HUES48 (cell line): ENCODE results near the gene BLZF1.
"Not testable (repeated sequence)": the region's sequence is repeated elsewhere in the genome, so short reads cannot be mapped to it uniquely, and the experiment has no call there.

ENCODE experiments used
- H3K27ac ChIP-seq: one replicate; pipeline ENCODE4 v1.7.0; 2013; ENCODE audit warnings: low read depth, low read length, inconsistent platforms
- H3K27me3 ChIP-seq: 2 replicates; pipeline ENCODE4 v1.6.1; 2013; ENCODE audit warnings: mild to moderate bottlenecking, low read length; ENCODE audit not compliant: control insufficient read depth, insufficient read depth
- H3K36me3 ChIP-seq: 2 replicates; pipeline ENCODE4 v1.6.1; 2013; ENCODE audit warnings: low read length; ENCODE audit not compliant: control insufficient read depth, insufficient read depth
- H3K4me1 ChIP-seq: 2 replicates; pipeline ENCODE4 v1.6.1; 2013; ENCODE audit warnings: mild to moderate bottlenecking, low read length; ENCODE audit not compliant: control insufficient read depth, insufficient read depth
- H3K4me3 ChIP-seq: 2 replicates; pipeline ENCODE4 v1.5.1; 2013; ENCODE audit warnings: mild to moderate bottlenecking, low read depth, low read length
- H3K9ac ChIP-seq: 2 replicates; pipeline ENCODE4 v1.6.1; 2013; ENCODE audit warnings: mild to moderate bottlenecking, low read depth, low read length, moderate library complexity
- H3K9me3 ChIP-seq: 2 replicates; pipeline ENCODE4 v1.6.1; 2013; ENCODE audit warnings: low read length; ENCODE audit not compliant: control insufficient read depth, insufficient read depth

Gene BLZF1

DNA sequence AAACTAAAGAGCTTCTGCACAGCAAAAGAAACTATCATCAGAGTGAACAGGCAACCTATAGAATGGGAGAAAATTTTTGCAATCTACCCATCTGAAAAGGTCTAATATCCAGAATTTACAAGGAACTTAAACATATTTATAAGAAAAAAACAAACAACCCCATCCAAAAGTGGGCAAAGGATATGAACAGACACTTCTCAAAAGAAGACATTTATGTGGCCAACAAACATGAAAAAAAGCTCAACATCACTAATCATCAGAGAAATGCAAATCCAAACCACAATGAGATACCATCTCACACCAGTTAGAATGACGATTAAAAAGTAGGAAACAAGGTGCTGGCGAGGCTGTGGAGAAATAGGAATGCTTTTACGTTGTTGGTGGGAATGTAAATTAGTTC lies 33.3 kb upstream of the BLZF1 start:
- H3K36me3 ChIP-seq, H3K4me1 ChIP-seq, H3K27ac ChIP-seq, H3K27me3 ChIP-seq, H3K4me3 ChIP-seq, H3K9ac ChIP-seq, H3K9me3 ChIP-seq: not testable (repeated sequence)

DNA sequence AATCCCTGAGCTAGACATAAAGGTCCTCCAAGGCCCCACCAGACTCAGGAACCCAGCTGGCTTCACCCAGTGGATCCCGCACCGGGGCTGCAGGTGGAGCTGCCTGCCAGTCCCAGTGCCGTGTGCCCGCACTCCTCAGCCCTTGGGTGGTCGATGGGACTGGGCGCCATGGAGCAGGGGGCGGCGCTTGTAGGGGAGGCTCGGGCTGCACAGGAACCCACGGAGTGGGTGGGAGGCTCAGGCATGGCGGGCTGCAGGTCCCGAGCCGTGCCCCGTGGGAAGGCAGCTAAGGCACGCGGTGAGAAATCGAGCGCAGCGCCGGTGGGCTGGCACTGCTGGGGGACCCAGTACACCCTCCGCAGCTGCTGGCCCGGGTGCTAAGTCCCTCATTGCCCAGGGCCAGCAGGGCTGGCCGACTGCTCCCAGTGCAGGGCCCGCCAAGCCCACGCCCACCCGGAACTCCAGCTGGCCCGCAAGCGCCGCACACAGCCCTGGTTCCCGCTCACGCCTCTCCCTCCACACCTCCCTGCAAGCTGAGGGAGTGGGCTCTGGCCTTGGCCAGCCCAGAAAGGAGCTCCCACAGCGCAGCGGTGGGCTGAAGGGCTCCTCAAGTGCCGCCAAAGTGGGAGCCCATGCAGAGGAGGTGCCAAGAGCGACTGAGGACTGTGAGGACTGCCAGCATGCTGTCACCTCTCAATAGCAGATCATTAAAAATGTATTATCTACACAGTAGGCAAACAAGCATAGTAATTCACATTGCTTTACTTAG lies 30.9 kb upstream of the BLZF1 start:
- H3K4me1 ChIP-seq, H3K4me3 ChIP-seq, H3K9ac ChIP-seq, H3K36me3 ChIP-seq, H3K27me3 ChIP-seq, H3K27ac ChIP-seq, H3K9me3 ChIP-seq: not testable (repeated sequence)

DNA sequence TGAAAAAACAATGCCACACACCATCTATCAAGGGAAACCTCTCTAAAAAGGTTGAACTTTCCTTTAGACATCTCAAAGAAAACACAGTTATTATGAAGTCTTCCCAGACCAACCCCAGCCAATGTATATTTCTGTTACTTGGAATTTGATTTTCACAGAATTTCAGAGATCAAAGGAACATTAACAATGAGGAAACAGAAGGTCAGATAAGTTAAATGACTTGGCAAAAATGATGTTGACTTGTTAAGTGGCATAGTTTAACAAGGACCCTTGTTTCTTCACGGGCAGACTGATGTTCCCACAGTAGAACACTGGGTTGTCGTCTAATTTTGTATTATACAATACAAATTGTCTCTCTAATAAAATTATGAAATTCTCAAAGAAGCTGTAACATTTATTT lies 29.4 kb upstream of the BLZF1 start:
- H3K27ac ChIP-seq = no peak overlapping the region
- H3K4me1 ChIP-seq = no peaks in the 10 kb centered on the region
- H3K9ac ChIP-seq = no peak overlapping the region
- H3K36me3 ChIP-seq = no peaks in the 10 kb centered on the region
- no peak overlapping the region for H3K4me3 ChIP-seq
- no peaks in the 10 kb centered on the region for H3K27me3 ChIP-seq
- H3K9me3 ChIP-seq = peaks cover 9% of the 10 kb centered on the region

GRCh38 chr1:169339773-169340172 lies 28.2 kb upstream of the BLZF1 start:
- Histone ChIP-seq H3K9ac (no peak overlapping the region), H3K4me1 (no peaks in the 10 kb centered on the region), H3K4me3 (no peak overlapping the region), H3K36me3 (no peaks in the 10 kb centered on the region), H3K27me3 (no peaks in the 10 kb centered on the region), H3K27ac (no peak overlapping the region), H3K9me3 (peaks cover 9% of the 10 kb centered on the region)

DNA sequence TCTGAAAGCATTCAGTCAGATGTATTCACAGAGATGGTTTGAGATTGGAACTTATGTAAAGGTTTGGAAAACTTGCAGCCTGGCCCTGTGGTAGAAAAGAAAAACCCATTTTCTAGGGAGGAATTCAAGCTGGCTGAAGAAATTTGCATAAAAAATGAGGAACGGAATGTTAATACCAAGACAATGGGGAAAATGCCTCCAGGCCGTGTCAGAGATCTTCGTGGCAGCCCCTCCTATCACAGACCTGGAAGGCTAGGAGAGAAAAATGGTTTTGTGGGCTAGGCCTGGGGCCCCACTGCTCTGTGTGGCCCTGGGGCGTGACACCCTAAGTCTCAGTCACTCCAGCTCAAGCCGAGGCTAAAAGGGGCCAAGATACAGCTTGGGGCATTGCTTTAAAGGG lies 27.1 kb upstream of the BLZF1 start:
- H3K4me3 ChIP-seq = no peak overlapping the region
- peak overlapping the region; percentile 47 for H3K27ac ChIP-seq
- no peaks in the 10 kb centered on the region for H3K4me1 ChIP-seq
- H3K9ac ChIP-seq = no peak overlapping the region
- peaks cover 9% of the 10 kb centered on the region for H3K9me3 ChIP-seq
- H3K27me3 ChIP-seq = no peaks in the 10 kb centered on the region
- H3K36me3 ChIP-seq = no peaks in the 10 kb centered on the region

DNA sequence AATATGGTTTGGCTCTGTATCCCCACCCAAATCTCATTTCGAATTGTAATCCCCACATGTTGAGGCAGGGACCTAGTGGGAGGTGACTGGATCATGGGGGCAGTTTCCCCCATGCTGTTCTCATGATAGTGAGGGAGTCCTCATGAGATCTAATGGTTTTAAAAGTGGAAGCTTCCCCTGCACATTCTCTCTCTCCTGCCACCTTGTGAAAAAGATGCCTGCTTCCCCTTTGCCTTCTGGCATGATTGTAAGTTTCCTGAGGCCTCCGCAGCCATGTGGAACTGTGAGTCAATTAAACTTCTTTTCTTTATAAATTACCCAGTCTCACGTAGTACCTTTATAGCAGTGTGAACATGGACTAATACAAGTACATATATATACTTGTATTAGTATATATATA lies 25.9 kb upstream of the BLZF1 start:
- not testable (repeated sequence) for H3K4me3 ChIP-seq, H3K9me3 ChIP-seq, H3K27me3 ChIP-seq, H3K4me1 ChIP-seq, H3K36me3 ChIP-seq, H3K27ac ChIP-seq, H3K9ac ChIP-seq

GRCh38 chr1:169345511-169345910 lies 22.5 kb upstream of the BLZF1 start:
- Histone ChIP-seq H3K9ac (no peak overlapping the region), H3K36me3 (no peaks in the 10 kb centered on the region), H3K4me3 (no peak overlapping the region), H3K4me1 (no peaks in the 10 kb centered on the region), H3K9me3 (peaks cover 9% of the 10 kb centered on the region), H3K27ac (no peak overlapping the region), H3K27me3 (no peaks in the 10 kb centered on the region)

DNA sequence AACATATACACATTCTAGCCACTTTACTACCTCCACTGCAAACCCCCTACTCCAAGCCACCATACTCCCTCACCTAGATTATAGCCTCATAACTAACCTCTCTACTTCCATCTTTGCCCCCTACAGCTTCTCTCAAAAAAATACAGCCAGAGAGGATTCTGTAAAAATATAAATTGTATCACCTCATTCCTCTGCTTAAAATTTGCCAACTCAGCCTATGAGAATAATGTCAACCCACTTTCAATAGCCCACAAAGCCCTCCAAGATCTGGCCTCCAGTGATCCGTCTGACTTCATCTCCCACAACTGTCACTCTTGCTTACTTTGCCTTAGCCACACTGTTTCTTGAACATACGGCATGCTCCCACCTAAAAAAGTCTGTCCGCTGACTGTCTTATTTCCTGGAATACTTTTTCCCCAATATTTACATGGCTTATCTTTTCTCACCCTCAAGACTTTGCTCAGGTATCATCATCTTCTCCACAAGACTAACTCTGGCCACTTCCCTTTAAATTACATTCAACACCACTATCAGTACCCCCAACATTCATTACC lies 21.9 kb upstream of the BLZF1 start:
- no peaks in the 10 kb centered on the region for H3K4me1 ChIP-seq
- H3K9ac ChIP-seq = no peak overlapping the region
- no peaks in the 10 kb centered on the region for H3K36me3 ChIP-seq
- H3K27ac ChIP-seq = no peak overlapping the region
- peaks cover 7% of the 10 kb centered on the region for H3K9me3 ChIP-seq
- no peaks in the 10 kb centered on the region for H3K27me3 ChIP-seq
- no peak overlapping the region for H3K4me3 ChIP-seq

DNA sequence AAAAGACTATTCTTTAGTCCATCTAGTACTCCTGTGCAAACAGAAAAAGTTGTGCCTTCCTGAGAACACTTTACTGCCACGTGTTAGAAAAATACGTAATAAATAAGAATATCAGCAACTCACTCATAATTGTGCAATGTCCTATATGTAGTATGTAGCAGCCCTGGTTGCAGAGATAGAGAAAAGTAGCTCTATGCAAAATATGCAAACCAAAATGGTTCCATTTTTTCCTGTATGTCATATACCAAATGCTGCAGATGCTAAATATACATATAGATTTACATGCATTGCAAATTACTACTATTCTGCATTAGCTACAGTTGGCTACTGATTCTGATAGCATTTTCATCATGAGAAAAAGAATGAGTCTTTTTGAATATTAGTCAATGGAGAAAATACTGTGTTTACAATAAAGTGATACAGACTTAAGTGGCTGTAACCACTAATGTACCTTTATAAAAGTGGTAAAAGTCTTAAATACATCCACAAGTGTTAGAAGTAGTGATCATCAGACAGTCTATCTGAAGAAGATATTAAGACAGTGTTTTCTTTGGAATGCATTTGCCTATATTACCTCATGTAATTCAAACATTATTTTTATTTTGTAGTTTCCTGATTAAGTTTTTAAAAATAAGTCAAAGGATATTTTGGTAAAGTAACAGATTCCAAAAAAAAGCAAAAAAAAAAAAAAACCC lies 20.2 kb upstream of the BLZF1 start:
- H3K27me3 ChIP-seq = no peaks in the 10 kb centered on the region
- no peak overlapping the region for H3K27ac ChIP-seq
- H3K4me1 ChIP-seq = no peaks in the 10 kb centered on the region
- H3K4me3 ChIP-seq = no peak overlapping the region
- no peaks in the 10 kb centered on the region for H3K9me3 ChIP-seq
- no peaks in the 10 kb centered on the region for H3K36me3 ChIP-seq
- no peak overlapping the region for H3K9ac ChIP-seq

- Histone ChIP-seq H3K36me3 (no peaks in the 10 kb centered on the region), H3K4me1 (no peaks in the 10 kb centered on the region), H3K27me3 (no peaks in the 10 kb centered on the region), H3K4me3 (no peak overlapping the region), H3K9me3 (no peaks in the 10 kb centered on the region), H3K9ac (no peak overlapping the region), H3K27ac (no peak overlapping the region)
These were observed 19.5 kb upstream of the BLZF1 start for GRCh38 chr1:169348383-169349036.

DNA sequence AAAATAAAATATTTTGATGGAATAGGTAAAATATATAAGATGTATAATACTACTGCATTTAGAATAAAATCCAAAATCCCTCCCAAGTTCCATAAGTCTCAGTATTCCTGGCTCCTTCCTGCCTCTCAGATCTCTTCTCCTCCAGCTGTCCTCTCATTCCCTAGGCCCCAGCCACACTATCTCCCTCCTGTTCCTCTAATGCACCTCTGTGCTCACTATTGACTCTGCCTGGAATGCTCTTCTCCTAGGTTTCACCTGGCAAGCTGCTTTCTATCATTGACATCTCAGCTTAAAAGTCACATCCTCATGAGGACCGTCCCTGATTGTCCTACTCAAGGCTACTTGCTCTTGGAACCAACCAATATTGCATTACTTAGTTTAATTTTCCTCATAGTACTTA lies 7.6 kb upstream of the BLZF1 start:
- H3K9me3 ChIP-seq = no peaks in the 10 kb centered on the region
- no peak overlapping the region for H3K4me3 ChIP-seq
- H3K27me3 ChIP-seq = no peaks in the 10 kb centered on the region
- H3K4me1 ChIP-seq = no peaks in the 10 kb centered on the region
- H3K9ac ChIP-seq = no peak overlapping the region
- H3K27ac ChIP-seq = no peak overlapping the region
- no peaks in the 10 kb centered on the region for H3K36me3 ChIP-seq
